GM19025 (cell line): ENCODE results near the gene PLCL2.

Source experiments
- ATAC-seq: cut with Tn5 transposase; IDR thresholded peaks from one replicate; pipeline ENCODE4 v1.9.1; 2021; ENCODE audit warnings: mild to moderate bottlenecking, low read depth, moderate library complexity; ENCODE audit not compliant: unreplicated experiment

PLCL2 gene

DNA sequence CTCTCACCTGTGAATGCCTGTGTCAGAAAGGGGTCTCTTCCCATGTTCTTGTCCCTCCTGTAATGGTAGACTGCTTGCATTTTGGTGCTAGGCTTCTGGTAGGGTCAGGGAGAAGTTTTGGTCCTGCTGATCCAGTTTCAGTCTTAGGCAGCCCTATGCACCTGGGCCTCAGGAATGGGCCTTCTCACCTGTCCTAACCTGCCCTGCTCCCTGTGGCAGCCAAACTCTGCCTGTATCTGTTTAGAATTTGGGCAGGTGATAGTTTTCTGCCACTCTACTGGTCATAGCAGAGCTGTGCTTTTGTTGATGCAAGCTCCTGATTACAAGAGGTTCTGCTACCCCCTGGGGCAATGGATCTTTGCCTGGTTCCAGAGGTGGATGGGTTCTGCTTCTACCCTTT, 118.7 kb downstream of the PLCL2 start:
- ATAC-seq, result no peak

DNA sequence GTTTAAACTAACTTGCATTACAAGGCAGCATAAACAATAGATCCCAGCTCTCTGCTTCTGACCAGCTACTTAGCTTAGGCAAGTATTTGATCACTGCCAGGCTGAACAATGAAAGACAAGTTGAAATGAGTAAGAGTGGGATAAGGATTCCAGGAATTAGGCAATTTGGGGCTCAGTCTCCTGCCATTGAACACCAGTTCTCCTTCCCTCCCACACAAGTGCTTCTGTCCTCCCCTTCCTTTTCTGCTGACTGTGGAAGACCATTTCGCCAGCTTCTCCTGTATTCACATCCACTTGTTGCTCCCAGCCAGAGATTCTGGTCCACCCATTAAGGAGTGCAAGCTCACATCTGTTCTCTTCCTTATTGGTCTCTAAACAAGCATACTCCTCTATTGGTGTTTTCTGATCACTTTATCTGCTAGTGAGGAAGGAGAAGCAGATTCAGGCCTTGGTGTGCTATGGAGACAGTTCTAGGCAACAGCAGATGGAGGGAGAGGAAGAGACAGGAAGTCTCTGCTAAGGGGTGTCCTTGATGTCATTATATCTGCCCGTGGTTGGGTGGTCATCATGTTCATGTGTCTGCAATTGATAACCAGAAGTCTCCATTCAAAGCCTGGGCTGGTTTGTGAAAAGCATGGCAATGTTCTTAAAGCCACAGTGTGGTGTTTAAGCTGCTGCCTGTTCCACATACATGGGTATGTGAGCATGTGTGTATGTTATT, 121.5 kb downstream of the PLCL2 start:
- ATAC-seq, result no peak

DNA sequence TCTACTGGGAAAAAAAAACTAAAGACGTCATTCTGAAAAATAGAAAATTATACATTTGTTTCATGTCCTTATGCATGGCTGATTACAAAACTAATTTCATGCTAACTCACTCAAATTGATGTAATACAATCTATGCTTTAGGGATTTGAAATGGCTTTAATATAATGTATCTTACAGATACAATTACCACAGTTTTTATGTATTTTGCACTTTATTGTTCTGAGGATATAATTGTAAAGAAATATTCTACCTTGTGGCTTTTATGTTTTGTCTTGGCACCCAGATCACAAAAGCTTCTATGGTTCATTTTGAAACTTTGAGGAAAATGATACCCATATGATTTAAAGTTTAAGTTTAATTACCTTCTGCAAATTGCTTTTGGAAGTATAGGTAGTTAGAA, 122.5 kb downstream of the PLCL2 start:
- ATAC-seq, result no peak

DNA sequence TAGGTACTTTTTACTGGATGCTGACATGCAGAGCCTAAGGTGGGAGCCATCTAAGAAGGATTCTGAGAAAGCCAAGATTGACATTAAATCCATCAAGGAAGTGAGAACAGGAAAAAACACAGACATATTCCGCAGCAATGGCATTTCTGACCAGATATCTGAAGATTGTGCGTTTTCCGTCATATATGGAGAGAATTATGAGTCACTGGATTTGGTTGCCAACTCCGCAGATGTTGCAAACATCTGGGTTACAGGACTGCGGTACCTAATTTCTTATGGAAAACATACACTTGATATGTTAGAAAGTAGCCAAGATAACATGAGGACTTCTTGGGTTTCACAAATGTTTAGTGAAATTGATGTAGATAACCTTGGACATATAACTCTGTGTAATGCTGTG, 125.1 kb downstream of the PLCL2 start:
- ATAC-seq, result no peak

DNA sequence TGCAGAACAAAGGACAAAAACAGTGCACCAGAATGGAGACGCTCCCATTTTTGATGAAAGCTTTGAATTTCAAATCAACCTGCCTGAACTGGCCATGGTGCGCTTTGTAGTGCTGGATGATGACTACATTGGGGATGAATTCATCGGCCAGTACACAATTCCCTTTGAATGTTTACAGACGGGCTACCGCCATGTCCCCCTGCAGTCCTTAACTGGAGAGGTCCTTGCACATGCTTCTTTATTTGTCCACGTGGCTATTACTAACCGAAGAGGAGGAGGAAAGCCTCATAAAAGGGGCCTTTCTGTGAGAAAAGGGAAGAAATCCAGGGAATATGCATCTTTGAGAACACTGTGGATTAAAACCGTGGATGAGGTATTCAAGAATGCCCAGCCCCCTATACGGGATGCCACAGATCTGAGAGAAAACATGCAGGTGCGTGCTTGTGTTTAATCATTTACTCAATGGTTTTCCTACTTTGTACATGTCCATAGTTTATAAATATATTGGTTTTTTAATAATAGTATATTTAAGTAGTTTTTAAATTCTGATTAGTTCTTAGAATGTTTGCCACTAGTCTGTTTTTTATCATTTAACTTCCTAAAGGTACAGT, 127.1 kb downstream of the PLCL2 start:
- no peak for ATAC-seq

DNA sequence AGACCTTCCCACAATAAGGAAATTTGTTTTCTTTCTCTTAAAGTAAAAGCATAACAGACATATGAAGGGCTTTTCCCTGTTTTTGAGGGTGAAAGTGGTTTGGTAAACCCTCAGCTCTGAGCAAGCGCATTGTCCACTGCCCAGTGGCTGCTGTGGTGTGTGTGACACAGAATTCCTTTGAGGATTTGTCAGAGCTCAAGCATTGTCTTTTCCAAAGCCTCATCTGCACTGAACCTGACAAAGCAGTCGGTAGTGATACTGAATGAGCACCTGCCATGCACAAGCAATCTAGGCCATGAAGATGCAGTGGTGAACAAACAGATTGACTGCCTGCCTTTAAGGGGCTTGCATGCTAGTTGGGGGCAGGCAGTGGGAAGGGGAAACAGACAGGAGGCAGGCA, 128.3 kb downstream of the PLCL2 start:
- no peak for ATAC-seq

DNA sequence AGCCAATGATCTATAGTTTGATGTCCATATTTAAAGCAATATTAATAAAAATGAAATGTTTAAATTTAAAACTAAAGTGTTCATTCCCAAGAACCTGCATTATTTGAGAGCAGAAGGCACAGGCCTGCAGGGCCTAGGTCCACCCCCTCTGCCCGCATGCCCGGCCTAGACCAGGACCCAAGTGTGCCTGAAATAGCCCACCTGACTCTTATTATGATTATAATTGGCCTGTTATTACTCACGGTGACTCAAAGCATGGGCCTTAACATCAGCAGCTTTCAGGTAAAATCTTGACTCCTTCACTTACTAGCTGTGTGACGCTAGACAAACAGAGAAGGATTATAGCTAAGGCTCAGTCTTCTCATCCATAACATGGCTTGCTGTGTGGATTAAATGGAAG, 128.8 kb downstream of the PLCL2 start:
- no peak for ATAC-seq

DNA sequence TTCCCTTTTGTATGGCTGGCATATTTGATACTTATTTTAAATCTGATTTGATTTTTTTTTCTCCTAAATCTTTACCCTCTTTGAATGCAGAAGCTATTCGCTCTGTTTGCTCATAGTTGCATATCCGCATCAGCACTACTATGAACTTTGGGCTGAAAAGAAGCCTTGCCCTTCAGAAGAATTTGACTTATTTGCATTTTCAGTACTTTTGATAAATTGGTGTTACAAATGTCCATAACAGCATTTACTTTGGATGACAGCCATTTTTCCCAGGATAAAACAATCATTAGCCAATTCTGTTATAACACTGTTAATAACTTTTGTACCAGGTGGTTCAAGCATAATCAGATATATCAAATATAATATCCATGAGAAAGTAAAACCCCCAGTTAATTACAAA, 129.5 kb downstream of the PLCL2 start:
- no peak for ATAC-seq

DNA sequence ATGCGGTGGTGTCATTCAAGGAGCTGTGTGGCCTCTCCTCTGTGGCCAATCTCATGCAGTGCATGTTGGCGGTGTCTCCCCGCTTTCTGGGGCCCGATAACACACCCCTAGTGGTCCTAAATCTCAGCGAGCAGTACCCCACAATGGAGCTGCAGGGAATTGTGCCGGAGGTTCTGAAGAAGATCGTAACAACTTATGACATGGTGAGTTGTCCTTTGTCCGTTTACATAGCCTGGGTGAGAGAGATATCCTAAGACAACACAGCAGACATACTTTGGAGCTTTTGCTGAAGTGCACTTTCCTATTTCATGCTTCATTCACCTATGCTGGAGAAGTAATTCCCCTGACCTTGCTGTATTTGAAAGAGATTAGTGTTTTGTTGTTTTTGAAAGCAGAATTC, 130.0 kb downstream of the PLCL2 start:
- ATAC-seq, result no peak

DNA sequence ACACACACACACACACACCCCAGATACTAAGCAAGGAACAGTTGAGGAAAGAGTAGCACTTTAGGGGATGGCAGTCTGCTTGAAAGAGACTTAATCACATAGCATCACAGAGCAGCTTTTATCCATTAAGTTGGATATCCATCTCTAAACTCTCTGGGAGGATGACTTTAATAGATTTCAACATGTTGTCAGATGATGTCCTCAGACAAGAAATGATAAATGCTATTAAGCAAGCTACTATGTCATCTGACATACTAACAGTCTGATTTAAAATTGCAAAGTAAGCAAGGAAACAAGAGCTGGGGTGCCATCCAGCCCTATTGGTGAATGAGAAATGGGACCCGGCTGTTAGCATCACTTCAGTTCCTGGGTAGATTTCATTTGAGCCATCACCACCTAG, 136.9 kb downstream of the PLCL2 start:
- ATAC-seq, result no peak

DNA sequence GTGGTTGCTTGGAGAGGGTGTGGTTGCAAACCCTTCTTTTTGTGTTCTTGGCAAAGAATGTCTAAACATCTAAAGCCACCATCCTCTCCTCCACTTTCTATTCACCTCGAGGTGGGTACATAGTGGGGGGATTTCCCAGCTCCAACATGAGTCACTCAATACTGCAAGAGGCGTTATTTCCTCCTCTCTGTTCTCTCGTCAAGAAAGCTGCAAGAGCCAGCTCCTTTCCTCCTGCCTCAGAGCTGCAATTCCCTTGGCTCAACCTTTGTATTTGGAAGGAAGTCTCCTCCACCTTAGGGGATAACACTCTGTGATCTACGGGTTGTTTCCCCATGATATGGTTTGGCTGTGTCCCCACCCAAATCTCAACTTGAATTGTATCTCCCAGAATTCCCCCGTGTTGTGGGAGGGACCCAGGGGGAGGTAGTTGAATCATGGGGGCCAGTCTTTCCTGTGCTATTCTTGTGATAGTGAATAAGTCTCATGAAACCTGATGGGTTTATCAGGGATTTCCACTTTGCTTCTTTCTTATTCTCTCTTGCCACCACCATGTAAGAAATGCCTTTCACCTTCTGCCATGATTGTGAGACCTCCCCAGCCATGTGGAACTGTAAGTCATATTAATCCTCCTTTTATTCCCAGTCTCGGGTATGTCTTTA, 138.4 kb downstream of the PLCL2 start:
- peak; percentile 94 for ATAC-seq

DNA sequence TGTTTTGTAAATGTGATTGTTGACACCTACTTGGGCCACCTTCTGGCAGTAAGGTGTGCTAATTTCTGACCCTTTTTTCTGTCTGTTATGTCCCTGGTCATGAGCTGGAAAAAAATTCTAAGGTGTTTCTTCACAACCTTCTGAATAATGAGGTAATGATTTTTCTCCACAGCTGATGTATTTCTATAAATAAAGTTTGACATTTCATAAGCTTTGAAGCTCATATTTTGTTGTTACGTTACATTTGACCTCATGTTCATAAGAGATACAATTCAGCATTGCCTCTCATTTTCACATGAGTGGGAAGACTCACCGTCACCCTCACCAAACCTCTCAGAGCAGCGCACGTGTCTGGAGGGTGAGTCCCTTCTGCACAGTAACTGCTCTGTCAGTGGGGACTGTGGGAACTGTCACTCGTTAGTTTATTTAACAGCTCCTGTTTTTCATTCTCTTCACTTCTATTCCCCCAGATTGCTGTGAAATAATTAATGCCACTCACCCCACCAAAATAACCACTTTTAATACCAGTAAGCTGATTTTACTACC, 140.9 kb downstream of the PLCL2 start:
- ATAC-seq, result no peak

DNA sequence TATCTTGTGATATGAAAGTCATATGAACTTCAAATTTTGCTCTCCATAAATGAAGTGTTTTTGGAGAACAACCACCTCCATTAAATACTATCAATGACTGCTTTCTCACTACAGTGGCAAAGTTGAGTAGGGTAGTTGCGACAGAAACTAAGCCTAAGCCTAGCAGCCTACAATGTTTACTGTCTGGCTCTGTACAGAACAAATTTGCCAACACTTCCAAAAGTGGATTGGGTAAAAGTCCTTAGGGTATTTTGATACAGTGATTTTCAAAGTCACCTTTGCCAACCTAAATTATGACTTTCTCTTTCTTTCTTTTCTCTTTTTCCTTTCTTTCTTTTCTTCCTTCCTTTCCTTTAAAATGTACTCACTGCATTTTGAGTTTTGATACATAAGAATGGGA, 142.6 kb downstream of the PLCL2 start:
- ATAC-seq, result no peak

DNA sequence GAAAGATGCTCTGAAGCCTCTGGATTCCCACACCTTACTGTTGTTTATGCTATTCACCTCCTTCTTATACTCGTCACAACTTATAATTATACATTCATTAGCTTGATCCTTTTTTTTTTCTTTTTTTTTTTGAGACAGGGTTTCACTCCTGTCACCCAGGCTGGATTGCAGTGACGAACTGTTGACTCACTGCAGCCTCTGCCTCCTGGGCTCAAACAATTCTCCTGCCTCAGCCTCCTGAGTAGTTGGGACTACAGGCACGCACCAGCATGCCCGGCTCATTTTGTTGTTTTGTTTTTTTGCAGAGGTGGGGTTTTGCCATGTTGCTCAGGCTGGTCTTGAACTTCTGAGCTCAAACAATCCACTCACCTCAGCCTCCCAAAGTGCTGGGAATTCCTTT, 143.6 kb downstream of the PLCL2 start:
- no peak for ATAC-seq

DNA sequence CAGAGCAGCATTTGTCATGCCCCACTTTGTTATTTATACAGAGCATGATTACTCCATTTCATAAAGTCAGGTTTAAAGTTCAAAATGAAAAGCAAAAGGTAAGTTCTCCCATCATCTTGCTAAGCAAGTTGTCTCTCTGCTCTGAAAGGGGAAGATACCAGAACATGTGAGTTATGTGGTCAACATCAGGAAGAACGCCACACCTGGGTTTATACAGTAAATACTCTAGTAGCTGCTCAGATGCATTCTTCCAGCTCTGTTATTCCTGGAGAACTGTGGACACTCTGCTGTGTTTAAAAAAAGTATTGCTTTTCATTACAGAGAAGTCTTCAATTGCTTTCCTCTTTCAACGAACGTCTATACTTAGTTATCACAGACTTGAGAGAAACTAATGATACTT, 145.7 kb downstream of the PLCL2 start:
- no peak for ATAC-seq

DNA sequence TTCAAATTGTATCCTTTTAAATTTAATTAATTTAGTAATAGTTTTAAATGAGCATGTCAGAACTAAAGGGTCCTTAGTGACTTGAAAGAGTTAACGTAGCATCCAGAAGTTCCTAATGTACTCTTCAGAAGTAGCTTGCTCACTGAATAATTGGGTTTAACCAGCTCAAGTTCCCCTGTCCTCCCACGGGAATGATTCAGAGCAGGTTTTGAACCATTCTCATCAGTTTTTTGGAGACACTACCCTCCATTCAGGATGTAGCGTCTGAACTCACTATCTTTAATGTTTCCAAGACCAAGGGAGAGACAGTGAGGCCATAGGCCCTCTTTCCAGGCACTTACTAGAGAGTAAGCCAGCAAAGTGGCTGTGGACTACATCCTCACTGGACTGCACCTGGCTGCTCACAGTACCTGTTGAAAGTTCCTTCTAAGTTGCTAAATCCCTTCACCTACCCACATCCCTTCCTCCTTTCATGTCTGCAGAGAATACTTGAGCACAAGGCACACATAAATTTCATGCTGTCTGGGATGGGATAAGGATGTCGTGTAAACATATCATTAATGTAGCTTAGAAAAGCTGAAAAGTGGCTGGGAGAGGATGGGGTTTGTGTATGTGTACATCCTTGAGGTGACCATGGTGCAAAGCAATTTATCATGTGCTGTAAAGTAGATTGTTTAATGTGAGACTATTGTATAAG, 146.3 kb downstream of the PLCL2 start:
- no peak for ATAC-seq

DNA sequence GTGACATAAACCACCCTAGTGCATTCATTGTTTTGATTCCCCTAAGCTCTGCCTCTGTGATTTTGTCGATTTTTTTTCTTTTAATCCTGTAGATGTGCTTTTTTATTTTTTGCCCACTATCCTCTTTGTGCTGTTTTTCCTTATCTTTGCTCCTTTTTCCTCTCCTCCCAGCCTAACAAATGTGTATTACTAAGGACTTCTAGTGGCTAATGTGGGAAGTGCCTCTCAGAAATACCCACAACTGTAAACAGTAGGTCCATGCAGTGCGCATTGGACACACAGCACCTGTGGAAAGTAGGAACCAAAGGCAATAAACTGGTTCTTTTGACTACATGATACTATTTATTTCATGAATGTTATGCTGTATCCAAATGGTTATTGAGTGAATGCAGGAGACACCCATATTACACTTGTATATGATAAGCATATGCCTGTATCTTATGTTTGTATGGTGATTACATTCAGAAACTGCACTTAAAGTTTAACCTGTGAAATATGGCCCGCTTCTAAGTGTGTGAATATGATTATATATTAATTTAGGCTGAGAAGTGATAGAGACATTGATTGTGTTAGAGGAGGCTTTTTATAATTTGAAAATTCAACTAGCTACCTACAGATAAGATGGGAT, 147.8 kb downstream of the PLCL2 start:
- ATAC-seq, result no peak

DNA sequence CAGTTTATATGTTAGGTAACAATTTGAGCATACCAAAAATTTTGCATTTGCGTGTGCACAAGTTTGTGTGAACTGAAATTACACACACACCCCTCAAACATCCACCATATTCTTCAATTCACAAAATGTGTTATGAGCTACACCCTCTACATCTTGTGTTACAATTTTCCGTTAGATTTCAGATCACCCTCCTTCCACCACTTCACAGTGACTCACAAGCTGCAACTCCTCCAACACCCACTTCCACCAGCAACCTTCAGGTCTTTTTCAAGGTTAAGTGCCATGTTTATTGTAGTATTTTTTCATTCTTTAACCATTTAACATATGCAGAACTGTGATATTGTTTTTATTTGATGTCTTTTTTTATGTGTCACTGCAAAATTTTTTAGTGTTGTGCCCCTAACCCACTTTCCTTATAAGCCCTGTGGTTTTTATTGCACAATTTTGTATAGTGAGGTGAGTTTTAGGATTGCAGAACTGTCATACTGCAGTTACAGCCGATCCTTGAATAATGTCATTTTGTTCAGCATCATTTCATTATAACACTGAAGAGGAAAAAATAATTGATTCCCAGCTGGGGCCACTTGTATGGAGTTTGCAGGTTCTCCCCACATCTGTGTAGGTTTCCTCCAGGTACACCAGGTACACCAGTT, 148.9 kb downstream of the PLCL2 start:
- no peak for ATAC-seq

DNA sequence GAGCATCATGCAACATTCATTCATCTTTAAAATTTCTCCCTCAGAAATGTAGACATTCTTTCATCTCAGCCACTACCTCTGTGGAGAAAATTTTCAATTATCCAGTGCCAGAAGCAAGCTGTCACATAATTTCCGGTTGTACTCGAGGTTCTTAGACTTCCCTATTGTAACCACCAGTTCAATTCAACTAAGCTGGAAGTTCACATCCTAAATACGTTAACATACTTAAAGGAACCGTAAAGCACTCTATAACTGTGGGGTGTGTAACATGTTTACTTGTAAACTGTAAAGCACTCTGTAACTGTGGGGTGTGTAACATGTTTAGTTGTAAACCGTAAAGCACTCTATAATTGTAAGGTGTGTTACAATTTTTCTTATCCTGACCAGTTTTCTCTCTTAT, 150.3 kb downstream of the PLCL2 start:
- no peak for ATAC-seq

DNA sequence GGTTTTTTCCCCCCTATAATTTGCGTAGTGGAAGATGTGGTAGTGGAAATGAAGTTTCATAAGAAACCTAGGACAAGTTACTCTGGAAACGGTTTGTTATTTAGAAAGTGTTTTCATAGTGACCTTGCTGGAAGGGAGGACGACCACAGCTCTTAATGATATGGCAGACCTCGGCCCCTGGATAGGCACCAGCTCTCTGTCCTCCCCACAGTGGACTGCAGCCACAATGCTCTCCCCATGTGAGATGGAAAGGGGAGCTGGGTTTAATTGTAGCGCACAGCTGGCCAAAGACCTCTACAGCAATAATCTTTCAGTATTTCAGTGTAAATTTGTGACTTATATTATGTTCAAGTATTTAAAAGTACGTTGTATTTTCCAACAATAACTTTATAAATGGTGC, 151.2 kb downstream of the PLCL2 start:
- no peak for ATAC-seq
